NK-92 (cell line): ENCODE data around the gene LRRC4B.

Experiments used
- DNase-seq: peaks from one replicate; lab custom pipeline; 2025; ENCODE audit not compliant: unreplicated experiment; lab: John Stamatoyannopoulos, UW

The LRRC4B gene

DNA sequence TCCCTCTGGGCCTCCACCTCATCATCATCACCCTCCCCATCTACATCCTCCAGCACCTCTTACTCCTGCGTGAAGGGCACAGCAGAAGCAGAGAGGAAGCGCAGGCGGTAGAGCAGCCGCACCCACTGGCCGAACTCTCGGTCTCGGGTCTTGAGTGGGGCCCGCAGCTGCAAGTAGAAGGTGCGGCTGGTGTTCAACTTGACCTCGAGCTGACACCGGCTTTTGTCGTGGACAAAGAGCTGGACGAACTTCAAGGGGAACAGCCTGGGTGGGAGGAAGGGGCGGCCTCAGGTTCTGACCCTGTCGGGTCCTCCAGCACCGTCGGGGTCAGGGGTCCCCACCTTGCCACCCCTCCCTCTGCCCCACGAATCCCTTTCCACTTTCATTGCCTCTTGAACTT is 100.7 kb downstream of the LRRC4B start:
- DNase-seq = no peak
